Nephron progenitor cell (in vitro differentiated cells): ENCODE results near the gene INTS1.

Source experiments
- DNase-seq: peaks from one replicate; pipeline ENCODE4 v3.0.0; 2021
- H3K27ac Mint-ChIP-seq: 2 replicates; pipeline ENCODE4 v1.8.0; 2021; ENCODE audit warnings: mild to moderate bottlenecking, moderate library complexity, mixed read lengths
- H3K27me3 Mint-ChIP-seq: 2 replicates; pipeline ENCODE4 v1.8.0; 2021; ENCODE audit warnings: mild to moderate bottlenecking, low read depth, mixed read lengths; ENCODE audit not compliant: poor library complexity
- H3K36me3 Mint-ChIP-seq: 2 replicates; pipeline ENCODE4 v1.8.0; 2021; ENCODE audit warnings: low read depth, mixed read lengths
- H3K4me1 Mint-ChIP-seq: 2 replicates; pipeline ENCODE4 v1.8.0; 2021; ENCODE audit warnings: mixed read lengths
- H3K4me3 Mint-ChIP-seq: 2 replicates; pipeline ENCODE4 v1.8.0; 2021; ENCODE audit warnings: mild to moderate bottlenecking, moderate library complexity, mixed read lengths
- H3K9me3 Mint-ChIP-seq: 2 replicates; pipeline ENCODE4 v1.8.0; 2021; ENCODE audit warnings: mild to moderate bottlenecking, moderate library complexity, mixed read lengths
- CTCF ChIP-seq: fragments of 200-600 bp; sonication (generic); IDR thresholded peaks from 2 replicates; pipeline ENCODE4 v1.5.0; 2021; ENCODE audit warnings: antibody characterized with exemption

Gene INTS1

GRCh38 chr7:1508277-1508758, 4.1 kb upstream of the INTS1 start:
- Mint-ChIP-seq H3K4me1 (peaks cover 25% of the 10 kb centered on the region), H3K4me3 (peak overlapping the region; percentile 36), H3K27ac (no peak overlapping the region), H3K9me3 (no peaks in the 10 kb centered on the region), H3K36me3 (no peaks in the 10 kb centered on the region), H3K27me3 (peaks cover 4% of the 10 kb centered on the region)
- DNase-seq = no peak
- TF ChIP-seq CTCF = no peak

- H3K27me3 Mint-ChIP-seq = peaks cover 4% of the 10 kb centered on the region
- peak overlapping the region; percentile 66 for H3K4me3 Mint-ChIP-seq
- peaks cover 14% of the 10 kb centered on the region for H3K36me3 Mint-ChIP-seq
- no peaks in the 10 kb centered on the region for H3K9me3 Mint-ChIP-seq
- peaks cover 39% of the 10 kb centered on the region for H3K4me1 Mint-ChIP-seq
- no peak for TF ChIP-seq CTCF
- no peak for DNase-seq
- no peak overlapping the region for H3K27ac Mint-ChIP-seq
Observed at GRCh38 chr7:1505731-1506550, 1.8 kb upstream of the INTS1 start.

GRCh38 chr7:1503390-1503789, 799 bp downstream of the INTS1 start:
- H3K36me3 Mint-ChIP-seq = peaks cover 20% of the 10 kb centered on the region
- H3K27ac Mint-ChIP-seq = peak overlapping the region; percentile 59
- H3K27me3 Mint-ChIP-seq = peaks cover under 1% of the 10 kb centered on the region
- peaks cover 36% of the 10 kb centered on the region for H3K4me1 Mint-ChIP-seq
- TF ChIP-seq CTCF = no peak
- H3K4me3 Mint-ChIP-seq = peak overlapping the region; percentile 92
- peak; percentile 16 for DNase-seq
- H3K9me3 Mint-ChIP-seq = no peaks in the 10 kb centered on the region

- DNase-seq = no peak
- Mint-ChIP-seq H3K27me3 (no peaks in the 10 kb centered on the region), H3K4me1 (peaks cover 34% of the 10 kb centered on the region), H3K36me3 (peaks cover 23% of the 10 kb centered on the region), H3K4me3 (peak overlapping the region; percentile 92), H3K9me3 (no peaks in the 10 kb centered on the region), H3K27ac (peak overlapping the region; percentile 59)
- TF ChIP-seq CTCF = no peak
Observed at GRCh38 chr7:1502845-1503244, 1.3 kb downstream of the INTS1 start.

- H3K9me3 Mint-ChIP-seq = no peaks in the 10 kb centered on the region
- H3K27me3 Mint-ChIP-seq = no peaks in the 10 kb centered on the region
- TF ChIP-seq CTCF = no peak
- peaks cover 24% of the 10 kb centered on the region for H3K4me1 Mint-ChIP-seq
- H3K27ac Mint-ChIP-seq = peak overlapping the region; percentile 57
- H3K36me3 Mint-ChIP-seq = peaks cover 27% of the 10 kb centered on the region
- peak overlapping the region; percentile 92 for H3K4me3 Mint-ChIP-seq
- no peak for DNase-seq
Observed at GRCh38 chr7:1501487-1502270, 2.5 kb downstream of the INTS1 start.
